ENCODE measurements around the gene CT47C1.

The CT47C1 gene

GRCh38 chrX:119075270-119076025 is 2.7 kb downstream of the CT47C1 start:
- no peak for DNase-seq

GRCh38 chrX:119082278-119082677 is 9.5 kb downstream of the CT47C1 start:
- no peak for DNase-seq

GRCh38 chrX:119084766-119085165 is 12.0 kb downstream of the CT47C1 start:
- DNase-seq: no peak

DNA sequence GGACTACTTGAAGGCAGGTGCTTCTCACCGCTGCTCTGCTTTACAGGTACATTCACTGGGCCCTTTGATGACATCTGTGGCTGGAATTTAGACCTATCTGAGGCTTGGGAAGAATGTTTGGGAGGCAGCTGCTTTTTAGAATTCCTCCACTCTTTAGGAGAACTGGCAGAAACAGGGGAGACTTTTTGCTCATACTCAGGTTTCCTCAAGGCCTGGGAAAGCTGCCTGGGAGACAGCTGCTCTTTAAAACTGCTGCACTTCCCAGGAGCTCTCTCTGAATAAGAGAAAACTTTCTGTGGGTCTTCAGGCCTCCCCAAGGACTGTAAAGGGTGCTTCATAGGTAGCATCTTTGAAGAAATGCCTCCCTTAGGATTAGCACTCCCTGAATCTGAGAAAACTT is 14.3 kb downstream of the CT47C1 start:
- DNase-seq: no peak

DNA sequence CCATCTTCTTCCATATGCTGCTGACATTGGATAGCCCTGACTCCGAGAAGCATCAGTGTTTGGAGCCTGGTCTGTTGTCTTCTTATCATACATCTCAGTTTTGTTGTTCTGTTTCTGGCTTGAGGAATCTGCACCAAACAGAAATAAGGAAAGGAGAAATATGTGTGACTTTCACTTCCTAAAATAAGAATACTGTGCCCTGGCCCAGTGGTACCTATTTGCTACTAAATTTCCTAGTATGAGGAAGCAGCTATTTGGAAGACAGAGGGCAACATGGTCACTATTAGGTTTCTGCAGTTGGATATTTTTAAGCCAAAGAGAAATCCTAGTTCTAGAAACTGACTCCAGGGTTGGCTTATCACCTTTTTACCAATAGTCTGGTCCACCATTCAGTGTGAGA is 16.8 kb downstream of the CT47C1 start:
- DNase-seq: no peak

- no peak for DNase-seq
Observed at GRCh38 chrX:119090627-119091026, 17.8 kb downstream of the CT47C1 start.

DNA sequence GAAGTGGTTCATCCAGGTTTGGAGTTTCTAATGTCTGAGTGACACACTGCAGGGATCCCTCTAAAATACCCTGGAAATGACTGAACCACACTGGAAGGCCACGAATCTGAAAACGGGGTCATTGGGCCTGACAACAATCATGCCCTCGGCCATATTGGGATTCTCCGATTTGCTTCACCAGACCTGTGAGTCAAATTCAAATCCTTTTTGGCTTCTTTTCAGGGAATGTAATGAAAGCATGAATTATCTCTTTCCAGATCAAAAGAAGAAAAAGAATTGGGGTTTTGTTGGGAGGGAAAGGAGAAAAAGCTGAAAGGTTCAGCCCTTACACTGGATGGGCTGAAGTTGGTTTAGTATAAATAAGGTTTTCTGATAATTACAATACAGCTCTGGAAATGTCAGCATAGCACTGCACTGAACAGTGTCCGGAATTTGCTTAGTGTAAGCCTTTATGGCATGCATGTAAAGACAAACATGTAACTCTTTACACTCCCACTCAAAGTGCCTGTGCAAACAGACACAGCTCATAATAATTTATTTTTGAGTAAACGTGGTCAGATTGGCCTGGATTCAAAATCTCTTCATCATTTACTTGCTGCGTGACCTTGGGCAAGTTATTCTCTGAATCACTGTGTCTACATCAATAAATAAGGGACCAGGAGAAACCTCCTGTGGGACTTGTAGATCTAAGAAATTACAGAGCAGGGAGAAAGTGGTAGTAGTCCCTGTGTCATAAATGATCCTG is 21.4 kb downstream of the CT47C1 start:
- no peak for DNase-seq

- DNase-seq: no peak
Observed at GRCh38 chrX:119094819-119095218, 22.0 kb downstream of the CT47C1 start.

DNA sequence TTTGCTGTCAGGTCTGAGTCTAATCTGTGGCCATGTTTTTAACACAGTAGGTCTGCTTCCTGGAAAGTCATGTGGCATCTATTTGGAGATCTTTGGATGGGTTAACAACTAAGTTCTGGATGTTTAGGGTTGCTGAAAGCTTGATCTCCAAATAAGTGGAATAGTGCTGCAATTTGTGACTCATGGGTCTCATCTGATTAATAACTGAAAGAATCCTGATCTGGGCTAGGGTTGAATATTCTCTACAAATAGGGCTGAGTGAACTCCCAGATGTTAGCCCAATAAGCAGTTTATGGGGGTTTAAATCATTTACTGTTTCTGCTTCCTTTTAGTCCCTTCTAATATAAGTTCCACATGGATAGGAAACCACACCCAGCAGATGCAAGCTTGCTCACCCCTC is 23.1 kb downstream of the CT47C1 start:
- no peak for DNase-seq

DNA sequence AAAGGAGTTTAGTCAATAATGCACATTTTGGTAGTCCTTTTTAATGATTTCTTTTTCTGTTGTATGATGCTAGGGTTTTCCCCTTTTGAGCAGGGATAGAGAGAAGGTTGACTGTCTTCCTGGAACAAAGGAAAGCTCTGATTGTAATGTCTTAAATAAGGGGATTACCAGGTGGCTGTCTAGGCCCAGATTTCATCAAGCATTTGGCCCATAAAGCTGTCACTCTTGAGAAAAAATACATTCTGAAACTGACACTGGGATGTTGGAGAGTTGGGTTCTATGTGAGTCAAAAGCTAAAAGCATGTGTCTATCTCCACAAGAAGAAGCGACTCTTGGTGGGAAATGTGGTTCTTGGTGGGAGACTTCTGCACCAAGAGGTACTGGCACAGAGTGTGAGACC is 28.4 kb downstream of the CT47C1 start:
- no peak for DNase-seq

- DNase-seq: no peak
Observed at GRCh38 chrX:119105826-119106225, 33.0 kb downstream of the CT47C1 start.

DNA sequence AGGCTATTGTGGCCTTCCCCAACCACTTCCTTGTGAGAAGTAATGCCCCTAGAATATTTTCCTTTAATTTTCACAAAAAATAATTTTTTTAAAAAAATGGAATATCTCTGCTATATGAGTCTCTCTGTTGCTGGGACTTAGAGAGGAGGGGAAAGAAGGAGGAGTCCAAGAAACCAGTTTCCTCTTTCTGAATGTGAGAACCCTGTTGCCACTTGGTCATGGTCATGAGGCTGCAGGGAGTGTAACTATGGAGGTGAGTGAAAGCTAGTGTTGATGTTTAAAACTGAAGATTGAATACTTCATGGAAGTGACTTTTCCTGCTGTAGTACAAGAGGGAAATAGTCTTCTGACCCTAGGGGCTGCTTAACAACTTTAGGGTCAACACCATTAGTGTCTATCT is 34.4 kb downstream of the CT47C1 start:
- no peak for DNase-seq

DNA sequence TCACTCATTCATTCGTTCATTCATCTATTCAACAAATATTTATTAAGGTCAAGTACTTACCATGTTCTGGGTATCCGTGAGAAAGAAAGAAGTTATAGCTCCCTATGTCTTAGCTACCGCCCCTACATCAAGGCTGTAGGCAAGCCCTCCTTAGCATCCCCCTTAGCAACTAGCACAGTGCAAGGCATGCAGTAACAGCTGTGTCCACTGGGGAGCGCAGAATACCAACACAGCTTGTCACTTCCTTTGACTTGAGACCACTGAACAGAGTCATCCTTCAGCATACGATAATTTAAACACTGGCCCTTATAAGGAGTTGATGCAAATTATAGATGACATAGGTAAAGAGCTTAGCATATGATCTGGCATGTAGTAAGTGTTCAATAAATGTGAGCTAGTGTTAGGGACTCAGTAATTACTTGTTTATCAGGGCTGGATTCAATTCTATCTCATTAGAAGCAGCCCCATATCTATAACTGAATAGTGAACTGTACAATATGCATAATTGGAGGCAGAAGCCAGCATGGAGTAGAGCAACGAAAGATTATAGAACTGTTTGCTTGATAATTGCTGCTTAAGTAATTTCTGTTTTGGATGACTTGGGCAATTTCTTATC is 46.1 kb downstream of the CT47C1 start:
- DNase-seq: peak in 1 of 2 experiments; percentile 29

DNA sequence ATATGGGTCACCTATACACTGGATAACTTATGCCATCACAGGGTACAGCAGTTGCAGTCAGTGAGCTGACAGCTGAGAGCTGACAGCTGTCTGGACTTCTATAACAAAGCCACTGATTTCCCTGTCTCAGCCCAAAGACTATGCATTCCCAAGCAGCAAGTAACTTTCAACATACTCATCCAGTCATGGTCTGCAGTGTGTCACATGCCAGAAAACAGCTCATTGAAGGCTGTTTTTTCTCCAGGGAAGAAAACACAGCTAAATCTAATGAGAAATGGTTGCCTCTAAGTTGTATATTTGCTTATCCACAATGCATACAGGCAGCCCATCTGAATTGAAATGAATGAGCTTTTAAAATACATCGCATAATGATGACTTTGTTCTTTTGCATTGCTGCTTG is 48.5 kb downstream of the CT47C1 start:
- DNase-seq: no peak
